NAMALWA (cell line): ENCODE results near the gene PLXDC1.
"Not testable (repeated sequence)": the region's sequence is repeated elsewhere in the genome, so short reads cannot be mapped to it uniquely, and the experiment has no call there.

Source experiments
- DNase-seq: peaks from one replicate; pipeline ENCODE4 v3.0.0-alpha.2; 2015; ENCODE audit warnings: low spot score

PLXDC1 gene

GRCh38 chr17:39153599-39154051 is 2.2 kb upstream of the PLXDC1 start:
- peak; percentile 89 for DNase-seq

- no peak for DNase-seq
Observed at GRCh38 chr17:39151943-39152818, 744 bp upstream of the PLXDC1 start.

- DNase-seq = no peak
Observed at GRCh38 chr17:39150795-39151149, 665 bp downstream of the PLXDC1 start.

GRCh38 chr17:39150104-39150634 is 1.3 kb downstream of the PLXDC1 start:
- no peak for DNase-seq

GRCh38 chr17:39147221-39148185 is 3.9 kb downstream of the PLXDC1 start:
- DNase-seq = no peak

- DNase-seq = no peak
Observed at GRCh38 chr17:39146273-39146672, 5.2 kb downstream of the PLXDC1 start.

- DNase-seq = no peak
Observed at GRCh38 chr17:39145143-39145542, 6.3 kb downstream of the PLXDC1 start.

- DNase-seq = no peak
Observed at GRCh38 chr17:39144416-39144840, 7.0 kb downstream of the PLXDC1 start.

GRCh38 chr17:39143552-39144093 is 7.8 kb downstream of the PLXDC1 start:
- no peak for DNase-seq

- no peak for DNase-seq
Observed at GRCh38 chr17:39141915-39142664, 9.3 kb downstream of the PLXDC1 start.

GRCh38 chr17:39141294-39141693 is 10.1 kb downstream of the PLXDC1 start:
- DNase-seq = no peak

- no peak for DNase-seq
Observed at GRCh38 chr17:39139561-39139960, 11.9 kb downstream of the PLXDC1 start.

- DNase-seq = no peak
Observed at GRCh38 chr17:39139161-39139511, 12.3 kb downstream of the PLXDC1 start.

- DNase-seq = no peak
Observed at GRCh38 chr17:39138431-39139160, 12.8 kb downstream of the PLXDC1 start.

GRCh38 chr17:39134878-39135277 is 16.6 kb downstream of the PLXDC1 start:
- no peak for DNase-seq

- DNase-seq = no peak
Observed at GRCh38 chr17:39132192-39132610, 19.2 kb downstream of the PLXDC1 start.

GRCh38 chr17:39131616-39132015 is 19.8 kb downstream of the PLXDC1 start:
- no peak for DNase-seq

GRCh38 chr17:39130205-39130604 is 21.2 kb downstream of the PLXDC1 start:
- DNase-seq = no peak

GRCh38 chr17:39129544-39129943 is 21.9 kb downstream of the PLXDC1 start:
- DNase-seq = not testable (repeated sequence)

GRCh38 chr17:39126436-39126835 is 25.0 kb downstream of the PLXDC1 start:
- no peak for DNase-seq
